ENCODE results near the gene RANBP1. TPM values are rescaled to one million over a fixed set of nuclear protein-coding genes. Genes with fewer than 3 reads are reported as not detected.

Gene RANBP1
- total RNA-seq, 1 experiment from 2014 or later: 168 TPM

- H2AFZ ChIP-seq: no peak overlapping the region
- no peaks in the 10 kb centered on the region for H3K27me3 ChIP-seq (ENCODE audit: insufficient read depth, low read depth)
- no TSS peak for BruUV-seq (replicated peaks)
- H3F3A ChIP-seq (ENCODE audit: insufficient read depth, low read depth): no peaks in the 10 kb centered on the region
- ChIA-PET POLR2A (ENCODE audit: unreplicated experiment) (no interaction called here), CTCF (no interaction called here)
- peaks cover 3% of the 10 kb centered on the region; the same call in 1 of the 2 replicates for H3K36me3 ChIP-seq (ENCODE audit: low read depth)
- no peaks in the 10 kb centered on the region for H4K20me1 ChIP-seq (ENCODE audit: insufficient read depth)
- no peak overlapping the region for H3K27ac ChIP-seq
- intact Hi-C loops (cut with micrococcal nuclease; ENCODE audit: unreplicated experiment): no loop called here
- H3K4me2 ChIP-seq: no peak overlapping the region
- H3K9me3 ChIP-seq (ENCODE audit: insufficient read depth, low read depth): no peaks in the 10 kb centered on the region
- H3K9me2 ChIP-seq (ENCODE audit: insufficient read depth): no peaks in the 10 kb centered on the region
- no peak overlapping the region for H3K4me3 ChIP-seq
- H3K79me2 ChIP-seq (ENCODE audit: low read depth): no peaks in the 10 kb centered on the region
- H3K4me1 ChIP-seq (replicated peaks; ENCODE audit: insufficient read depth): no peaks in the 10 kb centered on the region
- DNase-seq: no peak
- TF ChIP-seq CTCF (conservative IDR thresholded peaks at IDR 0.05): no peak
- TF ChIP-seq EZH2 (IDR thresholded peaks at IDR 0.05; ENCODE audit: low read depth): no peak
These were observed 24.0 kb upstream of the RANBP1 start for GRCh38 chr22:20091690-20092476.

- H3K36me3 ChIP-seq (ENCODE audit: low read depth): peaks cover 3% of the 10 kb centered on the region; the same call in 1 of the 2 replicates
These were observed 23.4 kb upstream of the RANBP1 start for GRCh38 chr22:20092477-20092854.

More at GRCh38 chr22:20092477-20092854, 23.4 kb upstream of the RANBP1 start:
- intact Hi-C loops (cut with micrococcal nuclease; ENCODE audit: unreplicated experiment): no loop called here
- CTCF ChIA-PET: no interaction called here
- DNase-seq: no peak
- no TSS peak for BruUV-seq (replicated peaks)
- no peaks in the 10 kb centered on the region for H4K20me1 ChIP-seq (ENCODE audit: insufficient read depth)
- no peak overlapping the region for H3K4me3 ChIP-seq
- POLR2A ChIA-PET (ENCODE audit: unreplicated experiment): no interaction called here
- no peak overlapping the region for H2AFZ ChIP-seq
- no peak for TF ChIP-seq CTCF (conservative IDR thresholded peaks at IDR 0.05)
- TF ChIP-seq EZH2 (IDR thresholded peaks at IDR 0.05; ENCODE audit: low read depth): no peak
- H3K9me2 ChIP-seq (ENCODE audit: insufficient read depth): no peaks in the 10 kb centered on the region
- no peak overlapping the region for H3K4me2 ChIP-seq
- H3F3A ChIP-seq (ENCODE audit: insufficient read depth, low read depth): no peaks in the 10 kb centered on the region
- H3K4me1 ChIP-seq (replicated peaks; ENCODE audit: insufficient read depth): no peaks in the 10 kb centered on the region
- no peaks in the 10 kb centered on the region for H3K27me3 ChIP-seq (ENCODE audit: insufficient read depth, low read depth)
- H3K27ac ChIP-seq: no peak overlapping the region
- no peaks in the 10 kb centered on the region for H3K79me2 ChIP-seq (ENCODE audit: low read depth)
- no peaks in the 10 kb centered on the region for H3K9me3 ChIP-seq (ENCODE audit: insufficient read depth, low read depth)
